SKM-1 (cell line): ENCODE measurements around the gene FYTTD1.

Experiments used
- DNase-seq: peaks from one replicate; lab custom pipeline; 2025; ENCODE audit not compliant: unreplicated experiment; lab: John Stamatoyannopoulos, UW

The FYTTD1 gene

DNA sequence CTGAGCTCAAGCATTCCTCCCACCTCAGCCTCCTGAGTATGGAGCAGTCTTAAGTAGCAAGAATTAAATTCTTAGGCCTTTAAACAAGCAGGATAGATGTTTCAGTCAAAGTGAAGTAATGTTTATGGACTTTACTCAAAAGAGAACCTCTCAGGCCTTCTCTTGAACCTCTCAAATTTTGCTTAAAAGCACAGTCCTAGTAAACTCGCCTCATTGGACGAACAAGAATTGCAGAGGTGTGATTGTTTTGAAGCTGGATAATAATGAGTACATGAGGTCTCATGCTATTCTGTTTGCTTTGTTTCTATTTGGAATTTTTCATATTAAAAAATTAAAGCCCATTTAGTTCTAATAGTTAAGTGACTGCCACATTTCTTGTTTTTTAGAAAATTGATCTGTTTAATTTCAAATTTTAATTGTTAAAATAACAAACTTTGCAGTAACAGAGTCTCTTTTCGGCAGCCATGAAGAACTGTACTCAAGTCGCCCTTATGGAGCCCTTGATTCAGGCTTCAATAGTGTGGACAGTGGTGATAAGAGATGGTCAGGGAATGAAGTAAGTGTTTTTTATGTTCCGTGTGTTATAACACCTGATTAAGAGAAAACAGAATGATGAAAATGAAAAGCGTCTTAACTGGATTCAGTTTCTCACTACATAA, 80.8 kb downstream of the FYTTD1 start:
- DNase-seq, result no peak

DNA sequence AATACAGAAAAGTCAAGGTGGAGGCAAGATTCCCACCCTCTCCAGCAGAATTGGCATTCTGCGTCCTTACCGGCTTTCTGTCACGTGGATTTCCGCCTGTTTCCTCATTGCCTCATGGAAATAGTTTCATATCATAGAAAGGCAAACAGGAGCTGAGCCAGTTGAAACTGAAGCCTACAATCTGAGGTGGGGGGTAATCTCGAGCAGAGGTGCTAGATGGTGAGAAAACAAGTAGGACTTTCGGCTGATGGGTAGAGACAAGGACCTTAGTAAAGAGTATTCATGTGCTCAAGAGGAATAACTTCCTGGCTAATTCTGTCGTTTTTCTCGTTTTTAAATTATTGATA, 81.3 kb downstream of the FYTTD1 start:
- no peak for DNase-seq

DNA sequence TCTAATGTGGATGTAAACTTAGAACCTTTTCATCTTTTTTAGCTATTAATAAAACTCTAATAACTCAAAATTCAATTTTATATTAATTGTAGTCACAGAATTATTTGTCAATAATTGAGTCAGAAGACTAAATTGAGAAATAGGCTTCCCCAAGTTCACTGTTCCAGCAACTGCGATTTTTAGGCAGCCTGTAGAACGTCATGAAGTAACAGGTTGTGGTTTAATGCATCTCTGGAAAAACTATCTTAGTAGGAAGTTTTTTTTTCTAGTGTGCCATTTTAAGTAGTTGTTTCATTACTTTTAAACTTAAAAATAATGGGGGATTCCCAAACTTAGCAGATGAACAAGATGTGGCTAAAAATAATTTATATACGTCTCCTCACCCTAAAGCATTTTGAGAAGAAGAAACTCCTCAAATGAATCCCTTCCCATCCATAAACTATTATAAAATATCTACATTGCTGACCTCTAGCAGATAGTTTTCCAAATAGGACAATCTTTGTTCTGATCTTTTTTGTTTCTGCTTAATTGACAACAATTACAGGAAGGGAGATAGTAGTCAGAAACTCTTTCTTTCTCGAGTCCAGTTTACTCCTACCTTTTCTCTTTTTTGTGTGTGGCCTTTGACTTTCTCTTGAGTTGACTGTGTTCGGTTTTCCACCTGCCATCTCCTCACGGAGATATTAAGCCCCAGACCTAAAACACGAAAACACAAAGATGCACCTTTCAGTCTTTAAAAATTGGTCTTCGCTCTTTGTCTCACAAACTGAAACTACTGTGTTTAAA, 84.4 kb downstream of the FYTTD1 start:
- DNase-seq, result no peak

DNA sequence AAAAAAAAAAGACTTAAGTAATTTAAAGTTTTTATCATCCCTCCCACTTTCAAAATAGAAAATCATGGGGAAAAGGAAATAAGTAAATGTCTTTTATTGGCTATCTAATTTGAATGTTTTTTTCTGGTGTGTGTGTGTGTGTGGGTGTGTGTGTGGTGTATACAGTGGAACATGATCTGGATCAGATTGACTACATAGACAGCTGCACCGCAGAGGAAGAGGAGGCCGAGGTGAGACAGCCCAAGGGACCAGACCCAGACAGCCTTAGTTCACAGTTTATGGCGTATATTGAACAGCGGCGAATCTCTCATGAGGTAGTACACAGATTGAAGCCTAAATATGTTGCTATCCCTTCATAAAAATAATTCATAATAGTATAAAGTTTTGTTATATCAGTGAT, 85.8 kb downstream of the FYTTD1 start:
- no peak for DNase-seq

DNA sequence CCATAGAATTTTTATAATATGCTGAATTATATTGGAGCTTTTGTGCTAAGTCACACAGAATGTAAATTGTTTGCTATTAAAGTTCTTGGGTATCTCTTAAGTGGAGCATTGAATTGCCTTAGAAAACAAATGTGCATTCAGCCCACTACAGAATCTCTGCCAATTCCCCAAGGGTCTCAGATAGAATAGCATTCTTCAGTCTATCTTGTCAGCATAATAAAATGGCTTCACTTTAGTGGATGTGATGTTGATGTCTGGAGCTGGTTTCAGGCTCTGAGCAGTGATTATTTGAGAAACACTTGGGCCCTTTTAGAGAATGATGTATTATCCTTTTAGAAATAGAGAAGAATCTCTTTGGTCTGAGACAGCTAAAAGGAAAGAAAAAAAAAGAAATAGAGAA, 86.6 kb downstream of the FYTTD1 start:
- no peak for DNase-seq
